ENCODE data around the gene DGCR2. TPM values are rescaled to one million over a fixed set of nuclear protein-coding genes. Genes with fewer than 3 reads are reported as not detected.
A peak's percentile ranks its signal among the peaks of the same experiment; 100 is the strongest.
"Not testable (repeated sequence)": the region's sequence is repeated elsewhere in the genome, so short reads cannot be mapped to it uniquely, and the experiment has no call there.

The DGCR2 gene
- 10 to 100 TPM; 69.0 to 75.9 (median 71.2) TPM for polyA plus RNA-seq (ENCODE audit: insufficient read length in 4 of 4)

GRCh38 chr22:19122143-19122751, at the start of gene DGCR2:
Gene DGCR2 (minus strand): TSS chr22:19122412. CDS start chr22:19122206, 206 bp downstream.
- DNase-seq (ENCODE audit: low read depth in 4 of 4, low spot score in 3 of 4): peak; percentile 88 to 94 (median 93)

DNA sequence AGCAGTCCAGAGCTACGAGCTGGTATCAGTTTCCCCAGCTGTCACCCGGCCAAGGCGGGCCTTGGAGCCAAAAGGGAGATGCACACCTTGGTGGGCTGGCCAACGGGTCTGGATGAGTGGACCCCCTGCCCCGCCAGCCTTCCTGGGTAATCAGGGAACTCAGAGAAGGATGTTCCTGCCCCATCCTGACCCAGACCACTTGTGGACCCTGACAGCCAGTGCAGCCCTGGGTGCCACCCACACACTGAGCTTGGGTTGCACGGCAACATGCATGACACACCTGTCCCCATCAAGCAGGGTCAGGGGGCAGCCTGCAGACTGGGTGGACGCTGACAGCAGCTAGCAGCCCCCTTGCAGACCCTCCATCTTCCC, 47.7 kb upstream of the DGCR2 start:
- DNase-seq (ENCODE audit: low read depth in 4 of 4, low spot score in 3 of 4): no peak

DNA sequence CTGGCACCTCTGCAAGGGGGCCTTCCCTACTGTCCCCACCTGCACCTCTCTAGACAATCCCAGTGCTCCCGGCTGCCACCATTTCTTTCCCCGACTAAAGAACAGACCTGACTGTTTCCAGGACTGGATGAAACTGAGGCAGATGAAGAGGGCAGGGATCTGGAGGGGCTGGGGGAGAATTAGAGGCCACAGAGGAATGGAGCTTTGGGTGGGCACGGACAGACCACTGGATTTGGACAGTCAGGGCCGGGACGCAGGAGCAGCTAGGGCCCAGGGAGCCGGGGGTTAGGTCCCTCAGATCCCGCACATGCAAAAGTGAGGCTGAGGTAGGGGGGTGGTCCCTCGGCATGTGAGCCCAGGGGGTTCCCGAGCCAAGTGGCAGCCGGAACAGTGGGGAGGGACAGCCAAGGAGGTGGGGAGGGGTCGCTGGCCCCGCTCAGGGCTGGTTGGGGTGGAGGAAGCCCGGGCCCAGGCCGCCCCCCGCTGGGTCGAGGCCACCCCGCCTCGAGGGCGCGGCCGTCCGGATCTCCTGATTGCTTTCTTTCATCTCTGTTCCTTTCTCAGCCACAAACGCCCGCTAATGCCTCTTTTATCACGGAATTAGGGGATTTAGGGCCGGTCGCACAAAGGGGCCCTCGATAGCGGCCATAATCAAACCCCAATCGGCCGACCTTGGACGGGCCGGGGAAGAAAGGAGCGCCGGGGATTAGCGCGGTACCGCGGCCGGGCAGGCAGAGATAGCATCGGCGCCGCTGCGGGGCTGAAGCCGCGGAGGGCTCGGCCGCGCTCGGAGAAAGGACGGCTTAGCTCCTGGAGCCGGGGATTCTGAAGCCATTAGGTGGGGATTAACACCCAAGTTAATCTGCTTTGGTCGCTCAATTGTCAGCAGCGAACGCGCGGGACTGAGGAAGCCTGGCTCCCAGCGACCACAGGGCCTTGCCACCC, 47.1 kb upstream of the DGCR2 start:
- no peak for DNase-seq (ENCODE audit: low read depth in 4 of 4, low spot score in 3 of 4)

- DNase-seq (ENCODE audit: low read depth in 4 of 4, low spot score in 3 of 4): no peak
Observed at GRCh38 chr22:19168088-19168890, 46.1 kb upstream of the DGCR2 start.

GRCh38 chr22:19167106-19167869, 45.1 kb upstream of the DGCR2 start:
- DNase-seq (ENCODE audit: low read depth in 4 of 4, low spot score in 3 of 4): no peak

GRCh38 chr22:19166421-19166820, 44.2 kb upstream of the DGCR2 start:
- no peak for DNase-seq (ENCODE audit: low read depth in 4 of 4, low spot score in 3 of 4)

DNA sequence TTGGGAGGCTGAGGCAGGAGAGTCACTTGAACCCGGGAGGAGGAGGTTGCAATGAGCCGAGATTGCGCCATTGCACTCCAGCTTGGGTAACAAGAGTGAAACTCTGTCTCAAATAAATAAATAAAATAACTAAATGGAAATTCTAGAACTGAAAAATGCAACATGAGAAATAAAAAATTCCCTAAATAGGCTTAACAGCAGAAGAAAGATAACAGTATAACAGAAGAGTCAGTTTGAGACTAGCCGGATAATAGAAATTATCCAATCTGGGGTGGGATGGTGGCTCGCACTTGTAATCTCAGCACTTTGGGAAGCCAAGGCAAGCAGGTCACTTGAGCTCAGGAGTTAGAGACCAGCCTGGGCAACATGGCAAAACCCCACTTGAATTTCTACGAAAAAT, 42.2 kb upstream of the DGCR2 start:
- DNase-seq (ENCODE audit: low read depth in 4 of 4, low spot score in 3 of 4): no peak

DNA sequence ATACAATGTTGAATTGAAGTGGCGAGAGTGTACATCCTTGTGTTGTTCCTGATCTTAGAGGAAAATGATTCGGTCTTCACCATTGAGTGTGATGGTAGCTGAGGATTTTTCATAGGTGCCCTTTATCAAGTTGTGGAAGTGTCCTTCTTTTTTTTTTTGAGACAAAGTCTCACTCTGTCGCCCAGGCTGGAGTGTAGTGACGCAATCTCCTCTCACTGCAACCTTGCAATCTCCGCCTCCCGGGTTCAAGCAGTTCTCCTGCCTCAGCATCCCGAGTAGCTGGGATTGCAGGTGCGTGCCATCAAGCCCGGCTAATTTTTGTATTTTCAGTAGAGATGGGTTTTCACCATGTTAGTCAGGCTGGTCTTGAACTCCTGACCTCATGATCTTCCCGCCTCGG, 36.4 kb upstream of the DGCR2 start:
- DNase-seq (ENCODE audit: low read depth in 4 of 4, low spot score in 3 of 4): not testable (repeated sequence)

- DNase-seq (ENCODE audit: low read depth in 4 of 4, low spot score in 3 of 4): not testable (repeated sequence)
Observed at GRCh38 chr22:19156109-19156508, 33.9 kb upstream of the DGCR2 start.

DNA sequence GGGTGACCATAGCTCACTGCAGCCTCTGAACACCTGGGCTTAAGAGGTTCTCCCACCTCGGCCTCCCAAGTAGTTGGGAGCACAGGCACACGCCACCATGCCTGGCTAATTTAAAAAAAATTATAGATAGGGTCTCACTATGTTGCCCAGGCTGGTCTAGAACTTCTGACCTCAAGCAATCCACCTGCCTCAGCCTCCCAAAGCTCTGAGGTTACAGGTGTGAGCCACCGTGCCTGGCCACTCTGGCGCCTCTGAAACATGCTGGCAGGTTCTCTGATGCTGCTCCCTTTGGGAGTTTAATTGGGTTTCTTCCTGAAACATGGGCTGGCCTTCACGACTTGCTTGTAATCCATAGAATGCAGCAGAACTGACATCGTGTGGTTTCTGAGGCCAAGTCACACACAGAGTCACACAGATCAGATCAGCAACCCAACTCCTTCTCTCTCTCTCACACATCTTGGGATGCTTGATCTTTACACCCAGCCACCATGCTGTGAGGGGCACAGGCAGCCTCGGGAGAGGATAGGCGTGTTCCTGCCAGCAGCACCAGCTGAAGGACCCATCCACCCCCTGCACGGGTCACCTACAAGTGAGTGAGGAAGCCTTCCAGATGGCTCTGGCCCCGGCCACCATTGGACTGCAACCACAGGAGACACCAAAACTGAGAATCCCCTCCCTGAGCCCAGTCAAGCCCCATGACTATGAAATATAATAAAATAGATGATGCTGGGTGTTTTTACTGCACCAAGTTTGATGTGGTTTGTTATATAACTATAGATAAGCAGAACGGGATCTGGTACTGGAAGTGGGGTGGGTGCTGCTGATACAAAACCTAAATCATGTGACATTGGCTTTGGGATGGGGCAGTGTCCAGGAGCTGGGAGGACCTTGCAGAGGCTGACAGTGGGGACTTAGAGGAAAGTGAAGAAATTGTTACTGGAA, 31.0 kb upstream of the DGCR2 start:
- DNase-seq (ENCODE audit: low read depth in 4 of 4, low spot score in 3 of 4): no peak

DNA sequence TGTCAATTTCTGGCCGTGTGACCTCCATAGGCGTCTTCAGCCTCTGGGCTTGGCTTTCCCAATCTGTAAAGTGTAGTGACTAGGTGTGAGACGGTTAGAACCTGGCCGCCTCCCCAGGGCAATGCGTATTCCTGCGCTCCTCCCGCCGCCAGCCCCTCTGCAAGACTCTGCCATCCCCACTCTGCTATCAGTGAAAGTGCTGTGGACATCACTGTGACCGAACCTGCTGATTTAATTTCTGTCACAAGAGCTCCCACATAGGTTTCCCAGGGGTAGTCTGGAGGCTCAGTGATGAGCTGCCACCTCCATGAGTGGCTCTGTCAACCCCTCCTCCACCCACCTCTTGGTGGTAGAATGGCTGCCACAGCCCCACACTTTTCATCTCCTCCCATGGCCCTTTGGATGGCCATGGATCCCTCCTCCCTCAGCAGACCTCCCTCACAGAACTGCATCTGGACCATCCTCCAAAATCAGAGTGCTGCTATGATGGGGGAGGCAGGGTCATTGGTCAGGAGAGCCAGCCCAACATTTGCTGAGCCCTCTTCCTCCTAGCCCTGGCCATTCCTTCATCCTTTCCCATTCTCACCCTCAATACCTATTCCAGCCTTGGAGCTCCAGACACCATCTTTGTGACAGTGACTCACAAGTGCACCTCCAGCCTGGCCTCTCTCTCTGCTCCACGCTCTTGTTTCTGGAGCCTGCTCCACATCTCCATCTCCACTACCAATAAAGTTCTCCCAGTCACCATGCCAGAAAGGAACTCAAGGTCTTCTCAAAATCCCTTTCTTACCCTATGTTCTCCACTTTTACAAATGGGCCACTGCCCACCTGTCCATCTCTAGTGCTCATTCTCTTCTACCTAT, 29.3 kb upstream of the DGCR2 start:
- no peak for DNase-seq (ENCODE audit: low read depth in 4 of 4, low spot score in 3 of 4)

DNA sequence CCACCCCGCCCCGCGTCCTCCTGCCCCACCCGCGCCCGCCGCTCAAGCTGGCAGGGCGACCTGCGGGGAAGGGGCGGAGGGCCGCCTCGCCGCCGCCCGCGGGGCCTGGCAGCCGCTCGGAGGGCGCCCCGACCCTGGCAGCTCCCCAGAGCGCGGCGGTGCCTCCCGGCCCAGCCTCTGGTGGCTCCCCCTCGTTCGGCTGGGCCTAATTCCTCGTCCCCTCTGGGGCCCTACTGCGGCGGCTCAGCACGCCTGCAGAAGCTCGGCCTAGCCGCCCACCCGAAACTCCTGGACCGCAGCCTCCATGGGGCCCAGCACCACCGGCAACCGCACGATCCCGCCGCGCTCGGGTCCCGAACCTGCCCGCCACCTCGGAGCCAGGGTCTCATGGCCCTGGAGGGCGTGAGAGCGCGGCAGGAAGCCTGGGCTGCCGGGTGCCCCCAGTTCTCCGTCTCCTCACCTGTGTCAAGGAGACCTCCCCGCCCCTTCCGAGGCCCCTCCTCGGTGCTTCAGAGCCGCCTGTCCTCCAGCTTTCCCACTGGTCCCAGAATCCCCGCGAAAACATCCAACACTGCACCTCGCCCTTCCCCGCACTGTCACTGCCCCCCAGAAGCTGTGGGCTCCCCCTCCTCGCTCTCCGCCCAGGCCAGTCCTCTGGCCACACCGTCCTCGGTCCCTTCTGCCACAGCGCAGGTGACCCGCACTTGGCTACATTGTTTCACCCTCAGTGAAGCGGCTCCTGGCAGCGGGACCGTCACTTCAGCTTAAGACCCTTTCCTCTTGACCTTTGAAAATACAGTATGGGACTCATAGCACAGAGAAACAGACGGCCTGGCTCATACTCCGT, 28.5 kb upstream of the DGCR2 start:
- no peak for DNase-seq (ENCODE audit: low read depth in 4 of 4, low spot score in 3 of 4)

DNA sequence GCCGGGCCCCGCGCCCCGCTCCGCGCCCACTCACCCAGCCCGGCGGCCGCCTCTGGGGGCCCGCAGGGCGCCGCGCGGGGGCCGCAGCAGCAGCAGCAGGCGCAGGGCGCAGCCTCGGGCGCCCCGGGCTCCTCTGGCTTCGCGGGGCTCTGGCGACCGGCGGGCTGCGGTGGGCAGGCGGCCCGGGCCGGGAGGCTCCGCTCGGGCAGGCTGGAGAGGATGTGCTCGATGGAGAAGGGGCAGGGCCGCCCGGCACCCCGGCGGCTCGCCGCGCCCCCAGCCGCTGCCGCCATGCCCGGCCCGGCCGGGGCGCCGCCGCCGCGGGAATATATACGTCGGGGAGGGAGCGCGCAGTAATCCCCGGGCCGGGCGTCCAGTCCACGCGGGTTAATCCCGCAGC, 27.8 kb upstream of the DGCR2 start, which contains the start of gene GSC2:
GSC2 (minus strand) TSS at position 302 of the 400 bp plus-strand sequence; CDS start at position 293, 9 bp downstream.
- DNase-seq (ENCODE audit: low read depth in 4 of 4, low spot score in 3 of 4): no peak

- DNase-seq (ENCODE audit: low read depth in 4 of 4, low spot score in 3 of 4): no peak
Observed at GRCh38 chr22:19149047-19149883, 27.1 kb upstream of the DGCR2 start.

- no peak for DNase-seq (ENCODE audit: low read depth in 4 of 4, low spot score in 3 of 4)
Observed at GRCh38 chr22:19148417-19149046, 26.3 kb upstream of the DGCR2 start.

Data from left renal pelvis (tissue), 4 donors.